Fibroblast of lung (primary cell): Measurements from ENCODE around the gene STIMATE. TPM values are rescaled to one million over a fixed set of nuclear protein-coding genes. Genes with fewer than 3 reads are reported as not detected.

Experiments
- DNase-seq, 2 donors: peaks; one replicate each; pipeline versions ENCODE4 v3.0.0 to v3.0.0-alpha.2; 2010; ENCODE audit warnings: low read depth in 2 of 2
- H2AFZ ChIP-seq: 2 replicates; pipeline ENCODE4 v1.5.1; 2012; ENCODE audit warnings: low read length, control low read depth, inconsistent platforms
- H3K27ac ChIP-seq: 2 replicates; pipeline ENCODE4 v1.5.1; 2011; ENCODE audit warnings: low read length, control low read depth; ENCODE audit not compliant: insufficient read depth
- H3K27me3 ChIP-seq: 2 replicates; pipeline ENCODE4 v1.5.1; 2011; ENCODE audit warnings: mild to moderate bottlenecking, low read length; ENCODE audit not compliant: control insufficient read depth, insufficient read depth
- H3K36me3 ChIP-seq: 2 replicates; pipeline ENCODE4 v1.5.1; 2011; ENCODE audit warnings: low read length; ENCODE audit not compliant: control insufficient read depth, insufficient read depth
- H3K4me1 ChIP-seq: 2 replicates; pipeline ENCODE4 v1.5.1; 2011; ENCODE audit warnings: low read length; ENCODE audit not compliant: control insufficient read depth, insufficient read depth; ENCODE audit errors: extremely low read depth
- H3K4me2 ChIP-seq: 2 replicates; pipeline ENCODE4 v1.5.1; 2011; ENCODE audit warnings: low read length, control low read depth; ENCODE audit not compliant: insufficient read depth; ENCODE audit errors: extremely low read depth
- H3K4me3 ChIP-seq, 4 experiments: fragments of 200-600 bp in 1 of 4; sonication (generic) in 1 of 4; replicated peaks in 1 of 4; 2 replicates each; pipeline ENCODE4 v1.5.1; 2011 to 2016; ENCODE audit warnings: low read length in 4 of 4, low read depth in 3 of 4, mild to moderate bottlenecking in 3 of 4, control low read depth in 2 of 4, inconsistent platforms in 1 of 4, mixed read lengths in 1 of 4; ENCODE audit not compliant: insufficient read depth in 1 of 4; ENCODE audit errors: control extremely low read depth in 1 of 4
- H3K79me2 ChIP-seq: 2 replicates; pipeline ENCODE4 v1.5.1; 2012; ENCODE audit warnings: mild to moderate bottlenecking, low read length, inconsistent platforms; ENCODE audit not compliant: control insufficient read depth, insufficient read depth
- H3K9ac ChIP-seq: 2 replicates; pipeline ENCODE4 v1.5.1; 2011; ENCODE audit warnings: mild to moderate bottlenecking, low read length, control low read depth; ENCODE audit not compliant: insufficient read depth
- H3K9me3 ChIP-seq: 2 replicates; pipeline ENCODE4 v1.5.1; 2012; ENCODE audit warnings: low read depth, low read length; ENCODE audit not compliant: control insufficient read depth, insufficient read depth
- H4K20me1 ChIP-seq: 2 replicates; pipeline ENCODE4 v1.5.1; 2011; ENCODE audit warnings: low read length; ENCODE audit not compliant: control insufficient read depth, insufficient read depth; ENCODE audit errors: extremely low read depth
- CTCF ChIP-seq, 2 donors: IDR thresholded peaks in 1 of 2; conservative IDR thresholded peaks in 1 of 2; 1 replicate in 1 of 2; 2 replicates in 1 of 2; pipeline ENCODE4 v1.5.1; 2011 to 2012; ENCODE audit warnings: low read length in 2 of 2, control low read depth in 1 of 2, inconsistent platforms in 1 of 2, low read depth in 1 of 2, mild to moderate bottlenecking in 1 of 2
- EZH2 ChIP-seq: IDR thresholded peaks from 2 replicates; pipeline ENCODE4 v1.5.1; 2012; ENCODE audit warnings: low read length, control low read depth, mild to moderate bottlenecking; ENCODE audit errors: missing control alignments
- polyA plus RNA-seq, 2 donors: library from polyadenylated mRNA; depleted of rRNA in 1 of 2; stranded (reverse) in 1 of 2; unstranded in 1 of 2; fragments of >200 nt; gene quantifications; 2 replicates each; pipeline ENCODE4 v1.2.1, GENCODE V29; 2011 to 2012; ENCODE audit warnings: missing spikeins in 1 of 2
- total RNA-seq: library from RNA; depleted of rRNA; stranded (reverse); fragments of >200 nt; gene quantifications from 2 replicates; pipeline ENCODE4 v1.2.1, GENCODE V29; 2014

Gene STIMATE
- total and polyA plus RNA-seq, 2 donors (not counting 1 experiment from before 2014, with no cell fraction given): 11.6 to 13.0 TPM

DNA sequence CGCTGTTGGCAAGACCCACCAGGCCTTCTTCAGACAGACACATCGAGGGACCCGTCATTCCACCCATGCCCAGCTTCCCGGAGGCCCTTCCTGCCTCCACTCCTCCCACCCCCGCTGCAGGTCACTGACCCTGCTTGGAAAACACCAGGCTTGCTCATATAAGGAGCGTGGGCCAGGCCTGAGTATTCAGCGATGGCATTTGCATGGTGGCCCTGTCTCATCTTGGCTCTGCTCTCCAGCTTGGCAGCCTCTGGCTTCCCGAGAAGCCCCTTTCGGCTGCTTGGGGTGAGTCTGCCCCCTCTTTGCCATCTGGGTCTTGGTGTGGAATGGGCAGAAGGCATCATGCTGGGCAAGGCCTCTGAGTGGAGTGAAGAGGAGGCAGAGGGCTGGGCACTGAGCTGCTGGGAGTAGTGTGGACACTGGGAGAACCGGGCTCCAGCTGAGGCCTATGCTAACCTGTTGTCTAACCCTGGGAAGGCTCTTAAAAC is 102.7 kb downstream of the STIMATE start, which contains the start of gene ITIH3:
Gene ITIH3 (plus strand): TSS at position 185 of the 488 bp plus-strand sequence. CDS start 8 bp downstream, at position 193.
- H3K27me3 ChIP-seq: peaks cover 5% of the 10 kb centered on the region
- no peak for DNase-seq
- H3K4me2 ChIP-seq: no peak within 1 kb of the TSS
- H3K4me3 ChIP-seq: no peak within 1 kb of the TSS
- H3K9ac ChIP-seq: no peak within 1 kb of the TSS
- no peak within 1 kb of the TSS for H2AFZ ChIP-seq
- no peaks in the 10 kb centered on the region for H4K20me1 ChIP-seq
- no peaks in the 10 kb centered on the region for H3K9me3 ChIP-seq
- no peaks in the 10 kb centered on the region for H3K79me2 ChIP-seq
- TF ChIP-seq EZH2 (no peak), CTCF (conservative IDR thresholded peaks at IDR 0.05 in 1 of 2, IDR thresholded peaks at IDR 0.05 in 1 of 2; ENCODE audit: low read depth in 1 of 2, low read length in 2 of 2) (no peak)
- H3K36me3 ChIP-seq: no peaks in the 10 kb centered on the region
- H3K4me1 ChIP-seq: no peaks in the 10 kb centered on the region
- no peak within 1 kb of the TSS for H3K27ac ChIP-seq

DNA sequence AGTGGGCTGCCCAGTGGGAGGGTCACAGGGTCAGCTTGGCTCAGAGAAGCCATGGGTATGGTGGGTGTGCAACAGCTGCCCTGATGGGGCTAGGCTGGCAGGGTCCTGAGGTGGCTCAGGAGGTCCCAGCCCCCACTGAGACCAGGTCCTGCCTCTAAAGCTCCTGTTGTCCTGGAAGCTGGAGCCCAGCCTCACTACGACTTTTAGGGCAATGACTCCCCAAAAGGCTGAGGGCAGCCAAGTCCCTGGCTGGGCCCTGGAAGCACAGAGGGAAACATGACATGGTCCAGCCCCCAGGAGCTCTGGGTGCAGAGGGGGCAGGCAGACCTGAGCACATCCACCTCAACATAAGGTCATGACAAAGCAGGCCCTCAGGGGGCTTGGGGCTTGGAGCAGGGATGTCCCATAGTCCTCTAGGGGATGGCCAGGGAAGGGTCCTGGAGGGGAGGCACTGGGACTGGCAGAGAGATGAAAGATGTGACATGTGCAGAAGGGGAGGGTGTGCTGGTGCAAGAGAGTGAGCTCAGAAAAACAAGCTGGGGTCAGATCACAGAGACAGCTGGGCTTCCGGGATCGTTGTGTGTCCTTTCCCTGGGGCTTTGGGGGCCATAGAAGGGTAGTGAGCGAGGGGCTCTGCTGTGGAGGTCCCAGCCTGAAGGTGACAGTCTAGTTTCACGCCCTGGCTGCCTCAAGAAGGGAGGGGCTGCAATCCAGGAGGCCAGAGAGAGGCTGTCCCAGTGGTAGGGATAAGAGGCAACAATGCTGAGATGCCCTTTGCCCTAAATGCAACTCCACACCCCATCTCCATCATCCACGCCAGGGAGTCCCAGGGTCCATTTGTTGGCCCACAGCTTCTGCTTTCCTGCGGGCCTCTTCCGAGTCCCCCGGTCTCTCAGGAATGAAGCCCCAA is 103.4 kb downstream of the STIMATE start:
- no peak overlapping the region for H3K9ac ChIP-seq
- no peaks in the 10 kb centered on the region for H3K36me3 ChIP-seq
- no peaks in the 10 kb centered on the region for H3K4me1 ChIP-seq
- H3K4me2 ChIP-seq: no peak overlapping the region
- H3K27ac ChIP-seq: no peak overlapping the region
- no peak for DNase-seq
- no peaks in the 10 kb centered on the region for H3K9me3 ChIP-seq
- H3K4me3 ChIP-seq: no peak overlapping the region
- H4K20me1 ChIP-seq: no peaks in the 10 kb centered on the region
- TF ChIP-seq CTCF (conservative IDR thresholded peaks at IDR 0.05 in 1 of 2, IDR thresholded peaks at IDR 0.05 in 1 of 2; ENCODE audit: low read depth in 1 of 2, low read length in 2 of 2): no peak
- no peak for TF ChIP-seq EZH2
- H3K79me2 ChIP-seq: no peaks in the 10 kb centered on the region
- no peak overlapping the region for H2AFZ ChIP-seq
- peaks cover 8% of the 10 kb centered on the region for H3K27me3 ChIP-seq

DNA sequence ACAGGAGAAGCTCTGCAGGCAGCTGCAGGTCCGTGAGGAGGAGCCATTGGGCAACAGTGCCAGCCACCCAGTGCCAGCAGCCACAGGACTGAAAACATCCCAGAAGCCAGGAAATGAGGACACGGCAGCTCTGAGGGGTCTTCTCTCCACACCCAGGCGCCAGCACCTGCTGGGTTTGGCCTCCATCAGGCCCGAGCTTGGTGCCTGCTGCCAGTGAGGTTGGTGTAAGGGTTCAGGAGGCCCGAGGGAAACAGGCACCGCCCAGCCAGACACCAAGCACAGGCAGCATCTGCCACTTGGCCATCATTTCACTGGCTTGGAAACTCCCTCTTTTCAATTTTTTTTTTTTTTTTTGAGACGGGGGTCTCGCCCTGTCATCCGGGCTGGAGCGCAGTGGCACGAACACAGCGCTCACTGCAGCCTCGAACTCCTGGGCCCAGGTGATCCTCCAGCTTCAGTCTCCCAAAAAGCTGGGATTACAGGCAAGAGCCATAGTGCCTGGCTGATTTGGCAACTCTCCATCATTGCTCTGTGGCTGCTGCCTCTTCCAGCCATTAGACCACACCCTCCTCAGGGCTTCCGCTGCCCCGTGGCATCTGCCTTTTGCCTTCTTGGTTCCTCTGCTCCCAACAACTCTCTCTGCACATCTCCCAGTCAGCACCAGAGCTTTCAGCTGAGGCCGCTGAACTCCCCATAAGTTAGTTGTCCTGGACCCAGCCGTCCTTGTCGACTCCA is 104.2 kb downstream of the STIMATE start:
- Histone ChIP-seq H4K20me1 (no peaks in the 10 kb centered on the region), H3K27ac (no peak overlapping the region), H3K79me2 (no peaks in the 10 kb centered on the region), H3K27me3 (peaks cover 8% of the 10 kb centered on the region), H3K4me1 (no peaks in the 10 kb centered on the region), H3K4me2 (no peak overlapping the region), H2AFZ (no peak overlapping the region), H3K9ac (no peak overlapping the region), H3K4me3 (no peak overlapping the region), H3K9me3 (no peaks in the 10 kb centered on the region), H3K36me3 (no peaks in the 10 kb centered on the region)
- TF ChIP-seq CTCF (conservative IDR thresholded peaks at IDR 0.05 in 1 of 2, IDR thresholded peaks at IDR 0.05 in 1 of 2; ENCODE audit: low read depth in 1 of 2, low read length in 2 of 2) (no peak), EZH2 (no peak)
- peak; percentile 7 to 11 for DNase-seq
